ENCODE measurements around the gene NTNG1. TPM values are rescaled to one million over a fixed set of nuclear protein-coding genes. Genes with fewer than 3 reads are reported as not detected.

The NTNG1 gene
- total RNA-seq, 4 donors from 2014 or later: 0.41 to 1.3 TPM; not detected in 2

- Histone ChIP-seq H3K27ac (no peak overlapping the region), H3K27me3 (no peaks in the 10 kb centered on the region), H3K4me1 (no peaks in the 10 kb centered on the region), H3K4me3 (no peak overlapping the region), H3K36me3 (no peaks in the 10 kb centered on the region), H3K9me3 (no peaks in the 10 kb centered on the region)
- intact Hi-C loops (cut with DNase I): no loop called here
- no peak for TF ChIP-seq POLR2A (IDR thresholded peaks at IDR 0.05)
- no peak for TF ChIP-seq CTCF (IDR thresholded peaks at IDR 0.05)
- WGBS, 2 donors: 47 to 56% methylated on average over 1 of the region's 1 CpG
- DNase-seq: no peak
Measured at GRCh38 chr1:107327446-107327845, 186.6 kb downstream of the NTNG1 start.

GRCh38 chr1:107328087-107328486 is 187.2 kb downstream of the NTNG1 start:
- Histone ChIP-seq H3K27ac (no peak overlapping the region), H3K9me3 (no peaks in the 10 kb centered on the region), H3K4me1 (no peaks in the 10 kb centered on the region), H3K27me3 (no peaks in the 10 kb centered on the region), H3K36me3 (no peaks in the 10 kb centered on the region), H3K4me3 (no peak overlapping the region)
- intact Hi-C loops (cut with DNase I): no loop called here
- DNase-seq: no peak
- 81 to 89% methylated on average over 5 of the region's 5 CpGs for WGBS, 2 donors
- TF ChIP-seq CTCF (IDR thresholded peaks at IDR 0.05) (no peak), POLR2A (IDR thresholded peaks at IDR 0.05) (no peak)

GRCh38 chr1:107339775-107340174 is 198.9 kb downstream of the NTNG1 start:
- WGBS, 2 donors: 81 to 85% methylated on average over 3 of the region's 3 CpGs
- H3K36me3 ChIP-seq: no peaks in the 10 kb centered on the region
- no peaks in the 10 kb centered on the region for H3K9me3 ChIP-seq

GRCh38 chr1:107342316-107342715 is 201.5 kb downstream of the NTNG1 start:
- H3K36me3 ChIP-seq: no peaks in the 10 kb centered on the region
- intact Hi-C loops (cut with DNase I): no loop called here
- no peak overlapping the region for H3K4me3 ChIP-seq
- no peak for DNase-seq
- H3K9me3 ChIP-seq: no peaks in the 10 kb centered on the region
- no peak for TF ChIP-seq CTCF (IDR thresholded peaks at IDR 0.05)
- no peak for TF ChIP-seq POLR2A (IDR thresholded peaks at IDR 0.05)
- no peak overlapping the region for H3K27ac ChIP-seq
- no peaks in the 10 kb centered on the region for H3K27me3 ChIP-seq
- H3K4me1 ChIP-seq: no peaks in the 10 kb centered on the region

More at GRCh38 chr1:107339775-107340174, 198.9 kb downstream of the NTNG1 start:
- no peak overlapping the region for H3K27ac ChIP-seq
- no peak overlapping the region for H3K4me3 ChIP-seq
- no peaks in the 10 kb centered on the region for H3K4me1 ChIP-seq
- no peaks in the 10 kb centered on the region for H3K27me3 ChIP-seq
- intact Hi-C loops (cut with DNase I): no loop called here
- DNase-seq: no peak
- TF ChIP-seq CTCF (IDR thresholded peaks at IDR 0.05) (no peak), POLR2A (IDR thresholded peaks at IDR 0.05) (no peak)

GRCh38 chr1:107342768-107343167 is 201.9 kb downstream of the NTNG1 start:
- Histone ChIP-seq H3K36me3 (no peaks in the 10 kb centered on the region), H3K4me3 (no peak overlapping the region), H3K27ac (no peak overlapping the region), H3K4me1 (no peaks in the 10 kb centered on the region), H3K27me3 (no peaks in the 10 kb centered on the region), H3K9me3 (no peaks in the 10 kb centered on the region)
- WGBS, 2 donors: 79 to 92% methylated on average over 2 of the region's 2 CpGs
- DNase-seq: no peak
- intact Hi-C loops (cut with DNase I): no loop called here
- TF ChIP-seq POLR2A (IDR thresholded peaks at IDR 0.05) (no peak), CTCF (IDR thresholded peaks at IDR 0.05) (no peak)

Measured in esophagus squamous epithelium (tissue), 5 donors.